DND-41 (cell line): ENCODE measurements around the gene HTR3B.

Experiments used
- ATAC-seq: fragments of 200-7000 bp; cut with Tn5 transposase; 3 replicates; pipeline ENCODE4 v1.9.1; 2021; ENCODE audit warnings: low read depth; ENCODE audit not compliant: insufficient read depth
- DNase-seq: peaks from one replicate; pipeline ENCODE4 v3.0.0-alpha.2; 2020
- H2AFZ ChIP-seq: 2 replicates; pipeline ENCODE4 v1.6.0; 2012; ENCODE audit warnings: low read depth, low read length
- H3K27ac ChIP-seq: 2 replicates; pipeline ENCODE4 v1.5.1; 2012; ENCODE audit warnings: low read length, inconsistent platforms
- H3K27me3 ChIP-seq: fragments of 200-600 bp; sonication (generic); 2 replicates; pipeline ENCODE4 v1.6.0; 2012; ENCODE audit warnings: low read length, mild to moderate bottlenecking, inconsistent platforms; ENCODE audit not compliant: insufficient read depth, poor library complexity
- H3K36me3 ChIP-seq: 2 replicates; pipeline ENCODE4 v1.5.1; 2012; ENCODE audit warnings: low read length, inconsistent platforms; ENCODE audit not compliant: insufficient read depth
- H3K4me1 ChIP-seq: 2 replicates; pipeline ENCODE4 v1.5.1; 2012; ENCODE audit warnings: mild to moderate bottlenecking, low read length; ENCODE audit not compliant: insufficient read depth
- H3K4me2 ChIP-seq: 2 replicates; pipeline ENCODE4 v1.6.0; 2012; ENCODE audit warnings: mild to moderate bottlenecking, moderate library complexity, low read length, inconsistent platforms; ENCODE audit not compliant: insufficient read depth
- H3K4me3 ChIP-seq, 2 experiments: fragments of 200-600 bp in 1 of 2; shearing (Covaris generic) in 1 of 2; 2 replicates each; pipeline ENCODE4 v1.5.1; 2012 to 2016; ENCODE audit warnings: inconsistent platforms in 2 of 2, low read length in 2 of 2, mild to moderate bottlenecking in 2 of 2, low read depth in 1 of 2, moderate library complexity in 1 of 2
- H3K79me2 ChIP-seq: 2 replicates; pipeline ENCODE4 v1.6.0; 2012; ENCODE audit warnings: low read length, inconsistent platforms; ENCODE audit not compliant: insufficient read depth
- H3K9ac ChIP-seq: 2 replicates; pipeline ENCODE4 v1.6.0; 2012; ENCODE audit warnings: low read depth, mild to moderate bottlenecking, inconsistent platforms, low read length, moderate library complexity
- H3K9me3 ChIP-seq: 2 replicates; pipeline ENCODE4 v1.5.1; 2012; ENCODE audit warnings: low read length, moderate library complexity, mild to moderate bottlenecking, inconsistent platforms; ENCODE audit not compliant: insufficient read depth, severe bottlenecking
- H4K20me1 ChIP-seq: 2 replicates; pipeline ENCODE4 v1.6.0; 2012; ENCODE audit warnings: low read length; ENCODE audit not compliant: insufficient read depth
- CTCF ChIP-seq: IDR thresholded peaks from 2 replicates; pipeline ENCODE4 v1.5.1; 2012; ENCODE audit warnings: borderline replicate concordance, low read length, moderate library complexity, mild to moderate bottlenecking; ENCODE audit not compliant: poor library complexity, severe bottlenecking; ENCODE audit errors: extremely low read depth
- EZH2 ChIP-seq: IDR thresholded peaks from 3 replicates; pipeline ENCODE4 v1.6.1; 2012; ENCODE audit warnings: borderline replicate concordance, low read depth, mild to moderate bottlenecking, moderate library complexity, low read length, inconsistent platforms; ENCODE audit not compliant: severe bottlenecking

HTR3B gene

GRCh38 chr11:113901141-113901540, 3.5 kb upstream of the HTR3B start:
- no peak overlapping the region for H3K4me2 ChIP-seq
- no peak for ATAC-seq
- peaks cover 15% of the 10 kb centered on the region for H3K27me3 ChIP-seq
- H3K9me3 ChIP-seq: no peaks in the 10 kb centered on the region
- no peaks in the 10 kb centered on the region for H3K79me2 ChIP-seq
- H2AFZ ChIP-seq: no peak overlapping the region
- H3K4me1 ChIP-seq: no peaks in the 10 kb centered on the region
- no peak overlapping the region for H3K4me3 ChIP-seq
- no peaks in the 10 kb centered on the region for H4K20me1 ChIP-seq
- no peak for DNase-seq
- no peak for TF ChIP-seq CTCF
- TF ChIP-seq EZH2: no peak
- H3K9ac ChIP-seq: no peak overlapping the region
- no peak overlapping the region for H3K27ac ChIP-seq
- no peaks in the 10 kb centered on the region for H3K36me3 ChIP-seq

- Histone ChIP-seq H3K27me3 (peaks cover 20% of the 10 kb centered on the region), H3K4me2 (no peak overlapping the region), H4K20me1 (no peaks in the 10 kb centered on the region), H3K36me3 (no peaks in the 10 kb centered on the region), H3K9me3 (no peaks in the 10 kb centered on the region), H3K4me3 (no peak overlapping the region), H3K4me1 (no peaks in the 10 kb centered on the region), H3K27ac (no peak overlapping the region), H2AFZ (no peak overlapping the region), H3K9ac (no peak overlapping the region), H3K79me2 (no peaks in the 10 kb centered on the region)
- DNase-seq (no peak), ATAC-seq (no peak)
- TF ChIP-seq EZH2 (no peak), CTCF (no peak)
These were observed 1.4 kb downstream of the HTR3B start for GRCh38 chr11:113906038-113906437.

GRCh38 chr11:113906516-113906915, 1.9 kb downstream of the HTR3B start:
- Histone ChIP-seq H3K36me3 (no peaks in the 10 kb centered on the region), H3K79me2 (no peaks in the 10 kb centered on the region), H3K4me3 (no peak overlapping the region), H3K9ac (no peak overlapping the region), H3K9me3 (no peaks in the 10 kb centered on the region), H3K27me3 (peaks cover 20% of the 10 kb centered on the region), H3K4me2 (no peak overlapping the region), H4K20me1 (no peaks in the 10 kb centered on the region), H3K4me1 (no peaks in the 10 kb centered on the region), H3K27ac (no peak overlapping the region), H2AFZ (no peak overlapping the region)
- no peak for DNase-seq
- no peak for ATAC-seq
- no peak for TF ChIP-seq EZH2
- TF ChIP-seq CTCF: no peak

GRCh38 chr11:113907152-113907551, 2.6 kb downstream of the HTR3B start:
- TF ChIP-seq CTCF (no peak), EZH2 (no peak)
- Histone ChIP-seq H3K79me2 (no peaks in the 10 kb centered on the region), H3K27me3 (peaks cover 20% of the 10 kb centered on the region), H2AFZ (no peak overlapping the region), H3K4me2 (no peak overlapping the region), H3K4me1 (no peaks in the 10 kb centered on the region), H3K36me3 (no peaks in the 10 kb centered on the region), H3K27ac (no peak overlapping the region), H4K20me1 (no peaks in the 10 kb centered on the region), H3K9me3 (no peaks in the 10 kb centered on the region), H3K9ac (no peak overlapping the region), H3K4me3 (no peak overlapping the region)
- ATAC-seq: no peak
- no peak for DNase-seq
